Measurements from ENCODE around the gene ZNF609.

ZNF609 gene

GRCh38 chr15:64544450-64544849 is 84.1 kb downstream of the ZNF609 start:
- no peak for DNase-seq (ENCODE audit: low read depth)

GRCh38 chr15:64547275-64547674 is 86.9 kb downstream of the ZNF609 start:
- no peak for DNase-seq (ENCODE audit: low read depth)

GRCh38 chr15:64548235-64548634 is 87.9 kb downstream of the ZNF609 start:
- no peak for DNase-seq (ENCODE audit: low read depth)

GRCh38 chr15:64549860-64550259 is 89.5 kb downstream of the ZNF609 start:
- no peak for DNase-seq (ENCODE audit: low read depth)

GRCh38 chr15:64552281-64552948 is 92.0 kb downstream of the ZNF609 start:
- no peak for DNase-seq (ENCODE audit: low read depth)

GRCh38 chr15:64558460-64559179 is 98.2 kb downstream of the ZNF609 start:
- DNase-seq (ENCODE audit: low read depth), result no peak

- no peak for DNase-seq (ENCODE audit: low read depth)
Observed at GRCh38 chr15:64559243-64559642, 98.9 kb downstream of the ZNF609 start.

- DNase-seq (ENCODE audit: low read depth), result no peak
Observed at GRCh38 chr15:64560501-64560900, 100.1 kb downstream of the ZNF609 start.

- DNase-seq (ENCODE audit: low read depth), result no peak
Observed at GRCh38 chr15:64560998-64561397, 100.6 kb downstream of the ZNF609 start.

GRCh38 chr15:64562003-64562640 is 101.7 kb downstream of the ZNF609 start:
- no peak for DNase-seq (ENCODE audit: low read depth)

GRCh38 chr15:64566102-64566501 is 105.7 kb downstream of the ZNF609 start:
- DNase-seq (ENCODE audit: low read depth), result no peak

GRCh38 chr15:64566629-64567427 is 106.5 kb downstream of the ZNF609 start:
- DNase-seq (ENCODE audit: low read depth), result no peak

- no peak for DNase-seq (ENCODE audit: low read depth)
Observed at GRCh38 chr15:64568765-64569164, 108.4 kb downstream of the ZNF609 start.

- DNase-seq (ENCODE audit: low read depth), result no peak
Observed at GRCh38 chr15:64571857-64572291, 111.5 kb downstream of the ZNF609 start.

GRCh38 chr15:64572856-64573255 is 112.5 kb downstream of the ZNF609 start:
- DNase-seq (ENCODE audit: low read depth), result no peak

GRCh38 chr15:64574301-64575017 is 114.1 kb downstream of the ZNF609 start:
- DNase-seq (ENCODE audit: low read depth), result no peak

- DNase-seq (ENCODE audit: low read depth), result no peak
Observed at GRCh38 chr15:64580696-64581407, 120.5 kb downstream of the ZNF609 start.

GRCh38 chr15:64581408-64581761 is 121.0 kb downstream of the ZNF609 start:
- DNase-seq (ENCODE audit: low read depth), result no peak

- DNase-seq (ENCODE audit: low read depth), result no peak
Observed at GRCh38 chr15:64582202-64582601, 121.8 kb downstream of the ZNF609 start.

- no peak for DNase-seq (ENCODE audit: low read depth)
Observed at GRCh38 chr15:64583519-64583918, 123.1 kb downstream of the ZNF609 start.

GRCh38 chr15:64583983-64584382 is 123.6 kb downstream of the ZNF609 start:
- no peak for DNase-seq (ENCODE audit: low read depth)
